GM18907 (cell line): Measurements from ENCODE around the gene CD68.
A peak's percentile ranks its signal among the peaks of the same experiment; 100 is the strongest.
"Not testable (repeated sequence)": the region's sequence is repeated elsewhere in the genome, so short reads cannot be mapped to it uniquely, and the experiment has no call there.

Experiments
- ATAC-seq: cut with Tn5 transposase; IDR thresholded peaks from one replicate; pipeline ENCODE4 v1.9.1; 2021; ENCODE audit warnings: mild to moderate bottlenecking, moderate library complexity; ENCODE audit not compliant: unreplicated experiment

The CD68 gene

GRCh38 chr17:7612294-7612640 is 32.8 kb downstream of the CD68 start:
- no peak for ATAC-seq

GRCh38 chr17:7613769-7614424 is 34.5 kb downstream of the CD68 start:
- no peak for ATAC-seq

GRCh38 chr17:7614425-7615264 is 35.2 kb downstream of the CD68 start, which contains the start of gene FXR2:
TSS of gene FXR2 (minus strand) at chr17:7614897. CDS start at chr17:7614532, 365 bp downstream.
- peak; percentile 85 for ATAC-seq

- ATAC-seq, result no peak
These were observed 35.9 kb downstream of the CD68 start for GRCh38 chr17:7615265-7615747.

- ATAC-seq, result no peak
These were observed 39.2 kb downstream of the CD68 start for GRCh38 chr17:7618608-7619007.

- no peak for ATAC-seq
These were observed 41.4 kb downstream of the CD68 start for GRCh38 chr17:7620835-7621234.

- ATAC-seq, result no peak
These were observed 44.2 kb downstream of the CD68 start for GRCh38 chr17:7623661-7624060.

- ATAC-seq, result not testable (repeated sequence)
These were observed 46.3 kb downstream of the CD68 start for GRCh38 chr17:7625749-7626148.

- no peak for ATAC-seq
These were observed 46.9 kb downstream of the CD68 start for GRCh38 chr17:7626307-7626706.

GRCh38 chr17:7626956-7627249 is 47.5 kb downstream of the CD68 start:
- no peak for ATAC-seq

GRCh38 chr17:7627250-7628121 is 48.0 kb downstream of the CD68 start, which contains the start of gene SAT2:
TSS of gene SAT2 (minus strand) at chr17:7627821. CDS start at chr17:7627635, 186 bp downstream.
- peak; percentile 82 for ATAC-seq

GRCh38 chr17:7629939-7630571 is 50.6 kb downstream of the CD68 start, which contains the start of gene SHBG:
TSS of gene SHBG (plus strand) at chr17:7630135. CDS start at chr17:7630173, 38 bp downstream.
- ATAC-seq, result no peak
